Lower leg skin (tissue), 3 donors: ENCODE results near the gene RMI2.

Experiments
- POLR2A ChIP-seq, 2 donors: fragments of 450-650 bp; IDR thresholded peaks; one replicate each; pipeline ENCODE4 v1.6.1; 2016 to 2017; ENCODE audit warnings: antibody characterized with exemption in 2 of 2, mild to moderate bottlenecking in 1 of 2, moderate library complexity in 1 of 2
- TF ChIP-seq, protein P1 (sequence below), 3 donors: fragments of 450-650 bp; IDR thresholded peaks; one replicate each; pipeline ENCODE4 v1.5.1; 2016; ENCODE audit warnings: antibody characterized with exemption in 3 of 3, mild to moderate bottlenecking in 3 of 3, moderate library complexity in 2 of 3

DNA sequence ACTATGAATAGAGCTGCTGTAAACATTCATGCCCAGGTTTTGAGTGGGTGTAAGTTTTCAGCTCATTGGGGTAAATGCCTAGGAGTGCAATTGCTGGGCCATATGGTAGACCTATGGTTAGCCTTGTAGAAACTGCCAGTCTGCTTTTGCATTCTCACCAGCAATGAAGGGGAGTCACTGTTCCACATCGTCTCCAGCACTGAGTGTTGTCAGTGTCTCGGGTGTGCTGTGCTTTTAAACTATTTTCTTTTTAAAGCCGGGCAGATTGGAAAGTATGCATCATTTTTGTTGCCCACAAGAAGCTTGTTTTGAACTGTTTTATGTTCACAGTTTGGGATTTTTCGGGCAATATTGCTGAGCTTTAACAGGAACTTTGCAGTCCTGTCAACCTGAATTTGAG, 7.9 kb downstream of the RMI2 start:
- TF ChIP-seq, protein P1, sequence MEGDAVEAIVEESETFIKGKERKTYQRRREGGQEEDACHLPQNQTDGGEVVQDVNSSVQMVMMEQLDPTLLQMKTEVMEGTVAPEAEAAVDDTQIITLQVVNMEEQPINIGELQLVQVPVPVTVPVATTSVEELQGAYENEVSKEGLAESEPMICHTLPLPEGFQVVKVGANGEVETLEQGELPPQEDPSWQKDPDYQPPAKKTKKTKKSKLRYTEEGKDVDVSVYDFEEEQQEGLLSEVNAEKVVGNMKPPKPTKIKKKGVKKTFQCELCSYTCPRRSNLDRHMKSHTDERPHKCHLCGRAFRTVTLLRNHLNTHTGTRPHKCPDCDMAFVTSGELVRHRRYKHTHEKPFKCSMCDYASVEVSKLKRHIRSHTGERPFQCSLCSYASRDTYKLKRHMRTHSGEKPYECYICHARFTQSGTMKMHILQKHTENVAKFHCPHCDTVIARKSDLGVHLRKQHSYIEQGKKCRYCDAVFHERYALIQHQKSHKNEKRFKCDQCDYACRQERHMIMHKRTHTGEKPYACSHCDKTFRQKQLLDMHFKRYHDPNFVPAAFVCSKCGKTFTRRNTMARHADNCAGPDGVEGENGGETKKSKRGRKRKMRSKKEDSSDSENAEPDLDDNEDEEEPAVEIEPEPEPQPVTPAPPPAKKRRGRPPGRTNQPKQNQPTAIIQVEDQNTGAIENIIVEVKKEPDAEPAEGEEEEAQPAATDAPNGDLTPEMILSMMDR (IDR thresholded peaks at IDR 0.05): no peak
- TF ChIP-seq POLR2A (IDR thresholded peaks at IDR 0.05): no peak
